Heart right ventricle (tissue), 16 donors: ENCODE data around the gene PDCD2L. TPM values are rescaled to one million over a fixed set of nuclear protein-coding genes. Genes with fewer than 3 reads are reported as not detected.

Experiments used
- ATAC-seq, 8 donors: fragments of 200-7000 bp; cut with Tn5 transposase; one replicate each; pipeline ENCODE4 v1.9.1; 2020; ENCODE audit warnings: mild to moderate bottlenecking in 8 of 8, moderate library complexity in 8 of 8, moderate number of reproducible peaks in 1 of 8
- DNase-seq, 2 donors: peaks; one replicate each; pipeline ENCODE4 v3.0.0-alpha.2; 2020
- H3K27ac ChIP-seq, 10 donors: fragments of 200-600 bp; sonication (generic) in 2 of 10; one replicate each; pipeline versions ENCODE4 v1.5.0 to v1.8.0; 2020 to 2022; ENCODE audit warnings: mild to moderate bottlenecking in 3 of 10
- H3K27me3 ChIP-seq, 7 donors: fragments of 200-600 bp; one replicate each; pipeline ENCODE4 v1.8.0; 2021 to 2022; ENCODE audit warnings: mild to moderate bottlenecking in 2 of 7
- H3K36me3 ChIP-seq, 9 donors: fragments of 200-600 bp; sonication (generic) in 1 of 9; one replicate each; pipeline versions ENCODE4 v1.5.0 to v1.8.0; 2020 to 2022; ENCODE audit warnings: mild to moderate bottlenecking in 2 of 9
- H3K4me1 ChIP-seq, 9 donors: fragments of 200-600 bp; sonication (generic) in 1 of 9; one replicate each; pipeline versions ENCODE4 v1.5.0 to v1.8.0; 2020 to 2022; ENCODE audit warnings: mild to moderate bottlenecking in 4 of 9
- H3K4me3 ChIP-seq, 10 donors: fragments of 200-600 bp; sonication (generic) in 2 of 10; one replicate each; pipeline versions ENCODE4 v1.5.0 to v1.8.0; 2020 to 2022; ENCODE audit warnings: mild to moderate bottlenecking in 7 of 10, moderate library complexity in 2 of 10
- H3K9me3 ChIP-seq, 11 donors: fragments of 200-600 bp in 10 of 11; sonication (generic) in 2 of 11; one replicate each; pipeline versions ENCODE4 v1.5.0 to v1.8.0; 2013 to 2022; ENCODE audit warnings: mild to moderate bottlenecking in 2 of 11, control low read depth in 1 of 11, moderate library complexity in 1 of 11
- CTCF ChIP-seq, 9 donors: fragments of 200-600 bp; sonication (generic) in 2 of 9; IDR thresholded peaks; one replicate each; pipeline versions ENCODE4 v1.5.0 to v1.8.0; 2021 to 2022; ENCODE audit warnings: antibody characterized with exemption in 9 of 9, mild to moderate bottlenecking in 5 of 9, moderate library complexity in 1 of 9
- WGBS, 2 donors: extraction: QIAGEN DNeasy Blood & Tissue Kit; methylation state at CpG; one replicate each; pipeline ENCODE4 v1.1.7; 2013; ENCODE audit warnings: inconsistent platforms in 1 of 2; 5-methylcytosine and 5-hydroxymethylcytosine counted together
- intact Hi-C, 10 donors: fragments of 100-400 bp; cut with DNase I; formaldehyde crosslinking; loops; one replicate each; pipeline versions ENCODE4 v1.11.1 to v1.14.2; 2022
- long read RNA-seq, 3 donors: library from polyadenylated mRNA; unstranded; transcript quantifications; one replicate each; pipeline ENCODE4 v2.0.0, GENCODE V29; 2020 to 2021
- polyA plus RNA-seq, 2 donors: library from polyadenylated mRNA; stranded (reverse); fragments of 200-250 nt; gene quantifications; one replicate each; pipeline ENCODE4 v1.2.3, GENCODE V29; 2013
- total RNA-seq, 10 donors: library from RNA; stranded (reverse); fragmentation: NEBNext Ultra II Directional in 3 of 10; extraction: Animal tissue kit (Norgen Biotek cat#: 25700) in 3 of 10; gene quantifications; one replicate each; pipeline versions ENCODE4 v1.2.1 to v1.2.4, GENCODE V29; 2021 to 2023
- donor health status: Arrhythmogenic right ventricular cardiomyopathy.
- donor health status: ischemic (EF 13 %, LVEDD 7.1; RV severe dilation, severe dysfunction).
- donor health status: healthy with polysubstance abuse.
- donor health status: DM: no; HTN: yes; CAD: no.
- donor health status: DM: no; HTN: no; CAD: no.
- donor health status: ischemic (EF 25% LVEDD 6.9; RV normal size, moderate dysfunction).
- donor health status: ischemic (EF 25% LVEDD 5.7; RV mildly dilated, moderate dysfunction).
- donor health status: healthy.
- donor health status: DM: yes; HTN: yes; CAD: no.
- donor health status: Ischemic cardiomyopathy.
- donor health status: ischemic (EF 35%, LVEDD 5.7; RV mildly dilated, moderate dysfunction).
- donor health status: nonischemic (EF 11% LVEDD 7.7; RV severe dilation, severe dysfunction).
- donor health status: DM: yes; HTN: yes; CAD: no.
- donor health status: PGD.
- donor health status: ischemic (EF 29% LVEDD 5.4; RV normal size, mild dysfunction).
- donor health status: nonischemic (EF 23%, LVEDD 6.1; RV moderate dilation, normal function).

PDCD2L gene
- total RNA-seq (10 to 100 TPM in 2 of 10 donors, 1 to 10 TPM in 8; 7.1 to 12.2 (median 9.3) TPM), polyA plus RNA-seq (10 to 100 TPM in 1 of 2 donors, 1 to 10 TPM in 1; 7.1 to 15.3 TPM)
- long read RNA-seq, donor 1, partial matches to known transcripts: 0 of 2 reads
- long read RNA-seq, donor 1, other reads (novel, unspliced or antisense): 0 of 2 reads
- long read RNA-seq, donor 2, transcript PDCD2L-201 (7 exons, 1,171 nt): major isoform, 5 of 6 reads
- long read RNA-seq, donor 2, partial matches to known transcripts: 0 of 6 reads
- long read RNA-seq, donor 2, other reads (novel, unspliced or antisense): 1 of 6 reads
- long read RNA-seq, donor 3, partial matches to known transcripts: 0 of 3 reads
- long read RNA-seq, donor 3, other reads (novel, unspliced or antisense): 0 of 3 reads

- DNase-seq (peak; percentile 93 to 94), ATAC-seq (peak; percentile 85 to 96 (median 94))
- Histone ChIP-seq H3K4me1 (peaks cover 0 to 14% (median 7%) of the 10 kb centered on the region in 9 donors), H3K9me3 (no peaks in the 10 kb centered on the region), H3K27ac (peak within 1 kb of the TSS in 9 of 10 donors; percentile 37 to 78 (median 51)), H3K4me3 (peak within 1 kb of the TSS; percentile 75 to 96 (median 89)), H3K27me3 (no peaks in the 10 kb centered on the region), H3K36me3 (peaks cover 0 to 39% (median 16%) of the 10 kb centered on the region in 9 donors)
- peak in 1 of 9 donors; percentile 3 for TF ChIP-seq CTCF (IDR thresholded peaks at IDR 0.05)
- intact Hi-C loops: no loop called here
- 0 to 1% methylated on average over 69 of the region's 69 CpGs for WGBS, 2 donors
Measured at GRCh38 chr19:34404109-34404909, at the start of gene PDCD2L. TSS of gene PDCD2L (plus strand) at chr19:34404399. CDS start at chr19:34404431, 32 bp downstream.

- Histone ChIP-seq H3K4me3 (no peak overlapping the region), H3K36me3 (peaks cover 0 to 59% (median 30%) of the 10 kb centered on the region in 9 donors), H3K27me3 (no peaks in the 10 kb centered on the region), H3K4me1 (peaks cover 4 to 19% (median 13%) of the 10 kb centered on the region in 9 donors), H3K9me3 (no peaks in the 10 kb centered on the region), H3K27ac (no peak overlapping the region)
- no peak for TF ChIP-seq CTCF (IDR thresholded peaks at IDR 0.05)
- intact Hi-C loops: loop anchor here in 1 of 10 donors (10.0 kb wide), 1 partner anchor 960 kb away; no protein-coding TSS in a partner anchor
- no peak for ATAC-seq
- no peak for DNase-seq
- 95% methylated on average over 8 of the region's 8 CpGs for WGBS, 2 donors
Measured at GRCh38 chr19:34355201-34355600, 49.0 kb upstream of the PDCD2L start.

- WGBS, 2 donors: 92 to 94% methylated on average over 4 of the region's 4 CpGs
- no peak for DNase-seq
- Histone ChIP-seq H3K27me3 (no peaks in the 10 kb centered on the region), H3K4me1 (peaks cover 4 to 19% (median 13%) of the 10 kb centered on the region in 9 donors), H3K4me3 (no peak overlapping the region), H3K36me3 (peaks cover 0 to 42% (median 24%) of the 10 kb centered on the region in 9 donors), H3K27ac (no peak overlapping the region), H3K9me3 (no peaks in the 10 kb centered on the region)
- no peak for TF ChIP-seq CTCF (IDR thresholded peaks at IDR 0.05)
- no peak for ATAC-seq
- intact Hi-C loops: loop anchor here in 1 of 10 donors (10.0 kb wide), 1 partner anchor 962 kb away; no protein-coding TSS in a partner anchor
Measured at GRCh38 chr19:34356875-34357274, 47.3 kb upstream of the PDCD2L start.

- WGBS, 2 donors: 94 to 95% methylated on average over 4 of the region's 4 CpGs
- Histone ChIP-seq H3K27me3 (no peaks in the 10 kb centered on the region), H3K4me1 (peaks cover 4 to 19% (median 13%) of the 10 kb centered on the region in 9 donors), H3K9me3 (no peaks in the 10 kb centered on the region), H3K4me3 (no peak overlapping the region), H3K36me3 (peaks cover 0 to 37% (median 21%) of the 10 kb centered on the region in 9 donors), H3K27ac (no peak overlapping the region)
- DNase-seq (no peak), ATAC-seq (no peak)
- intact Hi-C loops: loop anchor here in 1 of 10 donors (10.0 kb wide), 1 partner anchor 963 kb away; no protein-coding TSS in a partner anchor
- no peak for TF ChIP-seq CTCF (IDR thresholded peaks at IDR 0.05)
Measured at GRCh38 chr19:34357431-34357830, 46.8 kb upstream of the PDCD2L start.
